Measurements from ENCODE around the gene ADD3. TPM values are rescaled to one million over a fixed set of nuclear protein-coding genes. Genes with fewer than 3 reads are reported as not detected.

Gene ADD3
- total RNA-seq, 1 donor from 2014 or later, result 57.4 TPM

- Histone ChIP-seq H3K27me3 (no peaks in the 10 kb centered on the region), H3K27ac (no peak overlapping the region), H3K4me3 (no peak overlapping the region), H3K9me3 (no peaks in the 10 kb centered on the region), H3K36me3 (no peaks in the 10 kb centered on the region), H3K4me1 (peaks cover 20% of the 10 kb centered on the region)
- TF ChIP-seq CTCF (IDR thresholded peaks at IDR 0.05), result no peak
- DNase-seq, result no peak
- no peak for ATAC-seq
- intact Hi-C loops (cut with DNase I), result no loop called here
These were observed 40.1 kb upstream of the ADD3 start for GRCh38 chr10:109967739-109968088.

- H3K4me1 ChIP-seq, result peaks cover 20% of the 10 kb centered on the region
- intact Hi-C loops (cut with DNase I), result no loop called here
These were observed 38.6 kb upstream of the ADD3 start for GRCh38 chr10:109968953-109969759.

GRCh38 chr10:109969760-109970346 is 37.9 kb upstream of the ADD3 start:
- H3K4me1 ChIP-seq, result peaks cover 20% of the 10 kb centered on the region
- ATAC-seq, result no peak
- DNase-seq, result no peak

More at GRCh38 chr10:109968953-109969759, 38.6 kb upstream of the ADD3 start:
- Histone ChIP-seq H3K9me3 (no peaks in the 10 kb centered on the region), H3K27me3 (no peaks in the 10 kb centered on the region), H3K4me3 (no peak overlapping the region), H3K27ac (no peak overlapping the region), H3K36me3 (no peaks in the 10 kb centered on the region)
- ATAC-seq (no peak), DNase-seq (no peak)
- no peak for TF ChIP-seq CTCF (IDR thresholded peaks at IDR 0.05)

GRCh38 chr10:109971634-109972033 is 36.1 kb upstream of the ADD3 start:
- no peaks in the 10 kb centered on the region for H3K36me3 ChIP-seq
- intact Hi-C loops (cut with DNase I), result no loop called here
- no peak overlapping the region for H3K27ac ChIP-seq
- no peak for ATAC-seq
- no peaks in the 10 kb centered on the region for H3K9me3 ChIP-seq
- H3K4me1 ChIP-seq, result peaks cover 12% of the 10 kb centered on the region
- no peak overlapping the region for H3K4me3 ChIP-seq
- no peaks in the 10 kb centered on the region for H3K27me3 ChIP-seq
- TF ChIP-seq CTCF (IDR thresholded peaks at IDR 0.05), result no peak
- no peak for DNase-seq

More at GRCh38 chr10:109969760-109970346, 37.9 kb upstream of the ADD3 start:
- Histone ChIP-seq H3K36me3 (no peaks in the 10 kb centered on the region), H3K4me3 (no peak overlapping the region), H3K9me3 (no peaks in the 10 kb centered on the region), H3K27me3 (no peaks in the 10 kb centered on the region), H3K27ac (no peak overlapping the region)
- intact Hi-C loops (cut with DNase I), result no loop called here
- no peak for TF ChIP-seq CTCF (IDR thresholded peaks at IDR 0.05)

GRCh38 chr10:109972372-109973001 is 35.3 kb upstream of the ADD3 start:
- H3K27me3 ChIP-seq, result no peaks in the 10 kb centered on the region
- H3K4me1 ChIP-seq, result peaks cover 6% of the 10 kb centered on the region
- intact Hi-C loops (cut with DNase I), result no loop called here
- DNase-seq (no peak), ATAC-seq (no peak)
- H3K36me3 ChIP-seq, result no peaks in the 10 kb centered on the region
- no peaks in the 10 kb centered on the region for H3K9me3 ChIP-seq
- TF ChIP-seq CTCF (IDR thresholded peaks at IDR 0.05), result no peak
- no peak overlapping the region for H3K4me3 ChIP-seq
- no peak overlapping the region for H3K27ac ChIP-seq
